ENCODE results near the gene ARMC2. TPM values are rescaled to one million over a fixed set of nuclear protein-coding genes. Genes with fewer than 3 reads are reported as not detected.

The ARMC2 gene
- total and polyA plus RNA-seq, 2 donors (not counting 3 experiments of a cell fraction or from before 2014, with no cell fraction given): 1.7 to 3.7 TPM

- no peaks in the 10 kb centered on the region for H3K4me1 ChIP-seq (ENCODE audit: control insufficient read depth, extremely low read depth, insufficient read depth, low read length)
- no peaks in the 10 kb centered on the region for H3K9me1 ChIP-seq (replicated peaks; ENCODE audit: control insufficient read depth, extremely low read depth, insufficient read depth, low read length)
- H3K9ac ChIP-seq (replicated peaks; ENCODE audit: extremely low read depth, insufficient read depth, low read length): no peak overlapping the region
- dilution Hi-C loops (cut with MboI; ENCODE audit: extremely low pct_ligation_motif_present, low sequenced_read_pairs) (no loop called here), intact Hi-C loops (cut with micrococcal nuclease) (loop anchor here (5.0 kb wide), 1 partner anchor 150 kb away; no protein-coding TSS in a partner anchor)
- no peak for TF ChIP-seq POLR2AphosphoS5 (IDR thresholded peaks at IDR 0.05; ENCODE audit: insufficient read depth, low read depth, low read length)
- no peak for TF ChIP-seq MYC (IDR thresholded peaks at IDR 0.05; ENCODE audit: low read depth, low read length)
- TF ChIP-seq GATA2 (IDR thresholded peaks at IDR 0.05; ENCODE audit: insufficient read depth, insufficient read length, low read depth, low read length): no peak
- BruUV-seq (replicated peaks): no TSS peak
- no peaks in the 10 kb centered on the region for H4K20me1 ChIP-seq (replicated peaks; ENCODE audit: control insufficient read depth, extremely low read depth, insufficient read depth, low read length)
- no peak overlapping the region for H3K4me2 ChIP-seq (ENCODE audit: insufficient read depth, low read length)
- ChIA-PET POLR2A (no interaction called here), CTCF (interaction anchor here (1.5 to 1.7 kb wide), 2 partner anchors 13 to 94 kb away, joined by 3 to 6 read pairs; no protein-coding TSS in a partner anchor)
- DNase-seq (ENCODE audit: low read depth, low spot score) (no peak), FAIRE-seq (no peak)
- no peaks in the 10 kb centered on the region for H3K27me3 ChIP-seq (ENCODE audit: control insufficient read depth in 2 of 2, insufficient read depth in 2 of 2, low read length in 2 of 2)
- no peak overlapping the region for H3K4me3 ChIP-seq (replicated peaks in 1 of 3; ENCODE audit: insufficient read depth in 1 of 3, low read depth in 1 of 3, low read length in 3 of 3)
- no peak overlapping the region for H3K27ac ChIP-seq (ENCODE audit: insufficient read depth, low read depth, low read length)
- no peaks in the 10 kb centered on the region for H3K9me3 ChIP-seq (replicated peaks; ENCODE audit: control insufficient read depth, insufficient read depth, low read length)
- H3K36me3 ChIP-seq (ENCODE audit: control insufficient read depth in 2 of 2, extremely low read depth in 1 of 2, insufficient read depth in 2 of 2, low read length in 2 of 2): peaks cover 0 to 5% of the 10 kb centered on the region in 2 experiments
- H3K79me2 ChIP-seq (ENCODE audit: control insufficient read depth, insufficient read depth, low read length): no peaks in the 10 kb centered on the region
- H2AFZ ChIP-seq (ENCODE audit: low read depth, low read length): no peak overlapping the region
Observed at GRCh38 chr6:108987156-108987555, 138.9 kb downstream of the ARMC2 start.

GRCh38 chr6:108988296-108988695 is 140.1 kb downstream of the ARMC2 start:
- intact Hi-C loops (cut with micrococcal nuclease): loop anchor here (5.0 kb wide), 1 partner anchor 151 kb away; no protein-coding TSS in a partner anchor
- POLR2A ChIA-PET: interaction anchor here (0.6 kb wide), 1 partner anchor 13 kb away, joined by 8 read pairs; no protein-coding TSS in a partner anchor
- no peak for TF ChIP-seq MYC (IDR thresholded peaks at IDR 0.05; ENCODE audit: low read depth, low read length)
- no peak for TF ChIP-seq FOS (IDR thresholded peaks at IDR 0.05; ENCODE audit: borderline replicate concordance, insufficient read depth, low read length)
- TF ChIP-seq GATA2 (IDR thresholded peaks at IDR 0.05; ENCODE audit: insufficient read depth, insufficient read length, low read depth, low read length): no peak
- no peak for TF ChIP-seq CTCF (IDR thresholded peaks at IDR 0.05; ENCODE audit: extremely low read depth in 1 of 2, insufficient read depth in 1 of 2, low read depth in 1 of 2, low read length in 2 of 2)
- TF ChIP-seq MAX (IDR thresholded peaks at IDR 0.05; ENCODE audit: insufficient read depth, insufficient read length): no peak
- no peak for TF ChIP-seq POLR2AphosphoS5 (IDR thresholded peaks at IDR 0.05; ENCODE audit: insufficient read depth, low read depth, low read length)
- H3K9ac ChIP-seq (replicated peaks; ENCODE audit: extremely low read depth, insufficient read depth, low read length): no peak overlapping the region
- no peaks in the 10 kb centered on the region for H3K4me1 ChIP-seq (ENCODE audit: control insufficient read depth, extremely low read depth, insufficient read depth, low read length)
- dilution Hi-C loops (cut with MboI; ENCODE audit: extremely low pct_ligation_motif_present, low sequenced_read_pairs): no loop called here
- no peak for DNase-seq (ENCODE audit: low read depth, low spot score)
- H3K27me3 ChIP-seq (ENCODE audit: control insufficient read depth in 2 of 2, insufficient read depth in 2 of 2, low read length in 2 of 2): no peaks in the 10 kb centered on the region
- no peak overlapping the region for H3K4me2 ChIP-seq (ENCODE audit: insufficient read depth, low read length)
- H2AFZ ChIP-seq (ENCODE audit: low read depth, low read length): no peak overlapping the region
- no peaks in the 10 kb centered on the region for H3K9me1 ChIP-seq (replicated peaks; ENCODE audit: control insufficient read depth, extremely low read depth, insufficient read depth, low read length)
- H3K79me2 ChIP-seq (ENCODE audit: control insufficient read depth, insufficient read depth, low read length): no peaks in the 10 kb centered on the region
- CTCF ChIA-PET: interaction anchor here (0.9 kb wide), 1 partner anchor 85 kb away, joined by 3 read pairs; no protein-coding TSS in a partner anchor
- no peaks in the 10 kb centered on the region for H3K9me3 ChIP-seq (replicated peaks; ENCODE audit: control insufficient read depth, insufficient read depth, low read length)
- no peak overlapping the region for H3K27ac ChIP-seq (ENCODE audit: insufficient read depth, low read depth, low read length)
- no peak overlapping the region for H3K4me3 ChIP-seq (replicated peaks in 1 of 3; ENCODE audit: insufficient read depth in 1 of 3, low read depth in 1 of 3, low read length in 3 of 3)
- H4K20me1 ChIP-seq (replicated peaks; ENCODE audit: control insufficient read depth, extremely low read depth, insufficient read depth, low read length): no peaks in the 10 kb centered on the region
- FAIRE-seq: no peak
- peaks cover 0 to 5% of the 10 kb centered on the region in 2 experiments for H3K36me3 ChIP-seq (ENCODE audit: control insufficient read depth in 2 of 2, extremely low read depth in 1 of 2, insufficient read depth in 2 of 2, low read length in 2 of 2)
- no TSS peak for BruUV-seq (replicated peaks)
